ENCODE measurements around the gene EYA2. TPM values are rescaled to one million over a fixed set of nuclear protein-coding genes. Genes with fewer than 3 reads are reported as not detected.

Gene EYA2
- total RNA-seq, 1 experiment from 2014 or later, result 0.74 TPM

DNA sequence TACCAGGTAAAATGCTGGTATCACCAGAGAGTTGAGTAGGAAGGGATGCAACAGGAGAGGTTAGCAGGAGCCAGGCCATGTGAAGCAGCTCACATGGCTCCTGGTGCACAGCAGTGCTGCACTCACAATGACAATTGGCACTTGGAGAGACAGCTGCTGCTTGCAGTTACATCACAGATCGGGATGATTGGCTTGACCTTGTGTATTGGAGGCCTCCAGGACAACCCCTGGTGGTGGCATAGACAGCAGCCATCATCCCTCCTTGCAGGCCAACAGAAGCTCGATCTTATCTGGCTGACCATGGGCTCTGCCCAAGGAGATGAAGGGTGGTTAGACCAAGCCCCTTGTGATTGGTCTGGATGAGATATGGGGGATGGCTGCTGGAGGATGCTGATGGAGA lies 73.0 kb downstream of the EYA2 start:
- Histone ChIP-seq H4K5ac (ENCODE audit: insufficient read length, low read depth, low read length) (no peak overlapping the region), H3K56ac (ENCODE audit: insufficient read length, low read depth, low read length) (no peak overlapping the region), H3K9ac (ENCODE audit: extremely low read depth, insufficient read length, low read length) (no peak overlapping the region), H2BK12ac (ENCODE audit: insufficient read length, low read depth, low read length) (no peak overlapping the region), H3T11ph (ENCODE audit: low read length) (no peak overlapping the region), H2BK20ac (ENCODE audit: low read depth, low read length, poor library complexity, severe bottlenecking) (no peak overlapping the region), H3K79me2 (ENCODE audit: insufficient read depth, low read length) (no peaks in the 10 kb centered on the region), H2AFZ (ENCODE audit: low read length) (no peak overlapping the region), H3K23me2 (ENCODE audit: insufficient read length, low read depth, low read length, poor library complexity, severe bottlenecking) (no peaks in the 10 kb centered on the region), H3K14ac (ENCODE audit: insufficient read depth, low read length) (no peak overlapping the region; the same call in 1 of the 2 replicates), H3K27me3 (ENCODE audit: insufficient read depth, low read length) (no peaks in the 10 kb centered on the region), H3K4me2 (ENCODE audit: insufficient read depth, insufficient read length, low read length) (no peak overlapping the region), H3K4ac (ENCODE audit: low read depth, low read length) (no peak overlapping the region), H2AK5ac (ENCODE audit: insufficient read length, low read length) (no peak overlapping the region), H3K4me1 (ENCODE audit: insufficient read depth, low read length) (no peaks in the 10 kb centered on the region), H3K79me1 (ENCODE audit: insufficient read depth, low read depth, low read length, poor library complexity, severe bottlenecking) (no peaks in the 10 kb centered on the region), H3K18ac (ENCODE audit: insufficient read length, low read depth, low read length) (no peak overlapping the region), H2BK5ac (ENCODE audit: insufficient read length, low read length) (no peak overlapping the region), H3K23ac (ENCODE audit: insufficient read length, low read depth, low read length) (no peak overlapping the region), H4K20me1 (ENCODE audit: control insufficient read depth, insufficient read depth, insufficient read length) (no peaks in the 10 kb centered on the region), H2BK120ac (ENCODE audit: low read depth, low read length, poor library complexity, severe bottlenecking) (no peak overlapping the region), H2BK15ac (ENCODE audit: low read depth, low read length) (no peak overlapping the region), H3K27ac (ENCODE audit: insufficient read length, low read depth, low read length) (no peak overlapping the region), H4K8ac (replicated peaks; ENCODE audit: insufficient read length, low read depth, low read length) (no peak overlapping the region), H3K9me3 (ENCODE audit: control insufficient read depth, low read depth, low read length) (no peaks in the 10 kb centered on the region), H4K91ac (ENCODE audit: insufficient read length, low read depth, low read length) (no peak overlapping the region)
- H3K4me1 Mint-ChIP-seq, result peaks cover 15 to 20% of the 10 kb centered on the region in 2 experiments
- no peak for TF ChIP-seq CTCF (conservative IDR thresholded peaks at IDR 0.05)
- no peaks in the 10 kb centered on the region; a peak in 1 of 5 replicates for H3K9me3 Mint-ChIP-seq
- no peak overlapping the region for H3K4me3 Mint-ChIP-seq
- no peaks in the 10 kb centered on the region for H3K36me3 Mint-ChIP-seq (ENCODE audit: insufficient read depth in 1 of 3, low read depth in 3 of 3)
- H3K27me3 Mint-ChIP-seq (ENCODE audit: low read depth), result no peaks in the 10 kb centered on the region; the same call in 1 of the 2 replicates
- no peak for DNase-seq
- WGBS (ENCODE audit: extremely low coverage, insufficient read length, low lambda C conversion rate), result no CpG with 5 or more reads among the region's 2 CpGs
- no peak overlapping the region for H3K27ac Mint-ChIP-seq
